SK-N-SH treated with all-trans-retinoic acid at 6 μM for 48 hours (cell line): Measurements from ENCODE around the gene TACR1.

ENCODE experiments used
- CSDC2 ChIP-seq: fragments of 250-450 bp; sonication (Bioruptor Pico); IDR thresholded peaks from 2 replicates; pipeline ENCODE4 v1.5.0; 2020; ENCODE audit warnings: mild to moderate bottlenecking, moderate library complexity
- PATZ1 ChIP-seq: fragments of 250-450 bp; sonication (Bioruptor Pico); IDR thresholded peaks from 2 replicates; pipeline ENCODE4 v1.8.0; 2020; ENCODE audit warnings: mild to moderate bottlenecking, moderate library complexity, borderline replicate concordance
- PPARA ChIP-seq: fragments of 250-450 bp; sonication (Bioruptor Pico); IDR thresholded peaks from 2 replicates; pipeline ENCODE4 v1.5.0; 2020; ENCODE audit warnings: mild to moderate bottlenecking, borderline replicate concordance
- TCF4 ChIP-seq: fragments of 250-450 bp; sonication (Bioruptor Pico); IDR thresholded peaks from 2 replicates; pipeline ENCODE4 v1.8.0; 2021; ENCODE audit warnings: mild to moderate bottlenecking, moderate library complexity, borderline replicate concordance
- TSHZ2 ChIP-seq: fragments of 250-450 bp; sonication (Bioruptor Pico); IDR thresholded peaks from 2 replicates; pipeline ENCODE4 v1.5.0; 2020; ENCODE audit warnings: mild to moderate bottlenecking, moderate library complexity
- ZC3H10 ChIP-seq: fragments of 250-450 bp; sonication (Bioruptor Pico); IDR thresholded peaks from 2 replicates; pipeline ENCODE4 v1.5.1; 2021; ENCODE audit warnings: mild to moderate bottlenecking, moderate library complexity
- ZNF565 ChIP-seq: fragments of 450-650 bp; formaldehyde crosslinking; conservative IDR thresholded peaks from 2 replicates; pipeline ENCODE4 v1.5.0; 2020; ENCODE audit warnings: low read depth, mild to moderate bottlenecking, moderate library complexity
- ZNF8 ChIP-seq: fragments of 450-650 bp; formaldehyde crosslinking; IDR thresholded peaks from 2 replicates; pipeline ENCODE4 v1.5.0; 2020; ENCODE audit warnings: mild to moderate bottlenecking, moderate library complexity

GRCh38 chr2:75041731-75042600 is 157.4 kb downstream of the TACR1 start:
- TF ChIP-seq PATZ1 (CRISPR knock-in tag) (no peak), TCF4 (CRISPR knock-in tag) (no peak), PPARA (CRISPR knock-in tag) (no peak), ZNF8 (CRISPR knock-in tag) (no peak), CSDC2 (CRISPR knock-in tag) (no peak), ZNF565 (no peak), ZC3H10 (no peak), TSHZ2 (CRISPR knock-in tag) (no peak)
